Testis (tissue), 3 donors: Measurements from ENCODE around the gene VAMP4. TPM values are rescaled to one million over a fixed set of nuclear protein-coding genes. Genes with fewer than 3 reads are reported as not detected.

Source experiments
- DNase-seq: peaks from one replicate; pipeline ENCODE4 v3.0.0-alpha.2; 2019
- H3K27ac ChIP-seq, 2 donors: fragments of 200-600 bp; sonication (generic); one replicate each; pipeline ENCODE4 v1.5.1; 2019
- H3K27me3 ChIP-seq: fragments of 200-600 bp; sonication (generic); one replicate; pipeline ENCODE4 v1.5.1; 2019
- H3K36me3 ChIP-seq: fragments of 200-600 bp; sonication (generic); one replicate; pipeline ENCODE4 v1.5.1; 2017; ENCODE audit warnings: low read depth; ENCODE audit errors: missing control alignments
- H3K4me1 ChIP-seq: fragments of 200-600 bp; sonication (generic); one replicate; pipeline ENCODE4 v1.5.1; 2019
- H3K4me3 ChIP-seq, 2 donors: fragments of 200-600 bp; sonication (generic); one replicate each; pipeline ENCODE4 v1.5.1; 2017 to 2019
- H3K9me3 ChIP-seq: fragments of 200-600 bp; sonication (generic); one replicate; pipeline ENCODE4 v1.5.1; 2017
- POLR2A ChIP-seq: fragments of 450-650 bp; IDR thresholded peaks from one replicate; pipeline ENCODE4 v1.6.1; 2017; ENCODE audit warnings: antibody characterized with exemption, mild to moderate bottlenecking, moderate library complexity
- WGBS, 2 donors: methylation state at CpG; one replicate each; pipeline ENCODE4 v1.1.5; 2018; 5-methylcytosine and 5-hydroxymethylcytosine counted together
- intact Hi-C: fragments of 100-400 bp; cut with DNase I; formaldehyde crosslinking; loops from one replicate; pipeline ENCODE4 v1.15.1; 2023; ENCODE audit warnings: low total_unique reads
- polyA plus RNA-seq: library from polyadenylated mRNA; stranded (reverse); fragments of 350-450 nt; fragmentation: Illumina TruSeq; extraction: RNeasy Lipid Tissue Mini Kit (QIAGEN cat#74804); gene quantifications from one replicate; pipeline ENCODE4 v1.2.3, GENCODE V29; 2014; ENCODE audit warnings: low read depth, low replicate concordance; ENCODE audit not compliant: insufficient read depth
- total RNA-seq, 2 donors: library from RNA; depleted of rRNA; stranded (reverse); fragments of >200 nt; gene quantifications; one replicate each; pipeline ENCODE4 v1.2.3, GENCODE V29; 2016
- TF ChIP-seq, protein P1 (sequence below), 3 experiments: fragments of 450-650 bp in 2 of 3; fragments of 200-600 bp in 1 of 3; sonication (generic) in 1 of 3; IDR thresholded peaks; one replicate each; pipeline ENCODE4 v1.5.1; 2016 to 2019; ENCODE audit warnings: antibody characterized with exemption in 3 of 3, mild to moderate bottlenecking in 2 of 3, moderate library complexity in 1 of 3

Gene VAMP4
- total and polyA plus RNA-seq, 3 donors from 2014 or later: 22.6 to 28.6 (median 23.7) TPM

DNA sequence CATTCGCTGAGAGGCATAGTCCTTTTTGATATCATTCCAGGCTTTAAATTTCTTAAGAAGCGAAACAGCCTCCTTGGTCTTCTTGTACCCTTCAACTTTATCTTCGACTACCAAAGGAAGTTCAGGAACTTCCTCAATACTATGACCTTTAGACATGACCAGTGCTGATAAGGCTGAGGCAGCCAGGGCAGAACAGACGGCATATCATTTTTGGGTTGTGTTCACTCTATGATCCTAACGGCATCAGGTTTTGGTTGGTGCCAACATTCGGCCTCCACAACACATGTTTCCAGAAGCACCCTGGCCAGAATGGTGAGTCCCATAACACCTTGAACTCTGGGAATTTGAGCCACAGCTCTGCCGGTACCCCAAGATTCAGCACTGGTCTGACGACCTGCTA, 58.0 kb downstream of the VAMP4 start:
- Histone ChIP-seq H3K4me1 (no peaks in the 10 kb centered on the region), H3K36me3 (no peaks in the 10 kb centered on the region), H3K27me3 (no peaks in the 10 kb centered on the region), H3K9me3 (no peaks in the 10 kb centered on the region), H3K4me3 (no peak overlapping the region), H3K27ac (no peak overlapping the region)
- 86 to 89% methylated on average over 8 of the region's 8 CpGs for WGBS, 2 donors
- DNase-seq: no peak
- intact Hi-C loops: no loop called here
- TF ChIP-seq, protein P1, sequence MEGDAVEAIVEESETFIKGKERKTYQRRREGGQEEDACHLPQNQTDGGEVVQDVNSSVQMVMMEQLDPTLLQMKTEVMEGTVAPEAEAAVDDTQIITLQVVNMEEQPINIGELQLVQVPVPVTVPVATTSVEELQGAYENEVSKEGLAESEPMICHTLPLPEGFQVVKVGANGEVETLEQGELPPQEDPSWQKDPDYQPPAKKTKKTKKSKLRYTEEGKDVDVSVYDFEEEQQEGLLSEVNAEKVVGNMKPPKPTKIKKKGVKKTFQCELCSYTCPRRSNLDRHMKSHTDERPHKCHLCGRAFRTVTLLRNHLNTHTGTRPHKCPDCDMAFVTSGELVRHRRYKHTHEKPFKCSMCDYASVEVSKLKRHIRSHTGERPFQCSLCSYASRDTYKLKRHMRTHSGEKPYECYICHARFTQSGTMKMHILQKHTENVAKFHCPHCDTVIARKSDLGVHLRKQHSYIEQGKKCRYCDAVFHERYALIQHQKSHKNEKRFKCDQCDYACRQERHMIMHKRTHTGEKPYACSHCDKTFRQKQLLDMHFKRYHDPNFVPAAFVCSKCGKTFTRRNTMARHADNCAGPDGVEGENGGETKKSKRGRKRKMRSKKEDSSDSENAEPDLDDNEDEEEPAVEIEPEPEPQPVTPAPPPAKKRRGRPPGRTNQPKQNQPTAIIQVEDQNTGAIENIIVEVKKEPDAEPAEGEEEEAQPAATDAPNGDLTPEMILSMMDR (IDR thresholded peaks at IDR 0.05): no peak
- no peak for TF ChIP-seq POLR2A

DNA sequence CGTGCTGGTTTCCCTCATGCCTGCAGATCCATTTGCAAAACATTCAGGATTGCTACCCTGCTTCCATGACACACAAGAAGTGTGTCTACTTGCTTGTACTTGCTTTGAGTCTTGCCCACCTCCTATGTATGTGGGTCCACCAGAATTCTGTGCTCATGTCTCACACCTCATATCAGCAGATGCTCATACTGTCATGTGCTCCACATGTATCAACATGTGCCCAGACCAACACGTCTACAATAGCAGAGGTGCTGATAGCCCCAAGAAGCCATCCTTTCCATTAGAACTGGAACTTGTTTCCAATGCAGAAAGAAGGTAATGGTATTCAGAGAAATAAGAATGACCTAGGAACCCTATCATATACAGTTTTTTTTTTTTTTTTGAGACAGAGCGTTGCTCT, 61.5 kb downstream of the VAMP4 start:
- Histone ChIP-seq H3K36me3 (no peaks in the 10 kb centered on the region), H3K9me3 (no peaks in the 10 kb centered on the region), H3K27me3 (no peaks in the 10 kb centered on the region), H3K4me3 (no peak overlapping the region), H3K4me1 (no peaks in the 10 kb centered on the region), H3K27ac (no peak overlapping the region)
- intact Hi-C loops: no loop called here
- DNase-seq: no peak
- TF ChIP-seq, protein P1 (IDR thresholded peaks at IDR 0.05): no peak
- TF ChIP-seq POLR2A: no peak
- WGBS, 2 donors: 91 to 93% methylated on average over 3 of the region's 3 CpGs

DNA sequence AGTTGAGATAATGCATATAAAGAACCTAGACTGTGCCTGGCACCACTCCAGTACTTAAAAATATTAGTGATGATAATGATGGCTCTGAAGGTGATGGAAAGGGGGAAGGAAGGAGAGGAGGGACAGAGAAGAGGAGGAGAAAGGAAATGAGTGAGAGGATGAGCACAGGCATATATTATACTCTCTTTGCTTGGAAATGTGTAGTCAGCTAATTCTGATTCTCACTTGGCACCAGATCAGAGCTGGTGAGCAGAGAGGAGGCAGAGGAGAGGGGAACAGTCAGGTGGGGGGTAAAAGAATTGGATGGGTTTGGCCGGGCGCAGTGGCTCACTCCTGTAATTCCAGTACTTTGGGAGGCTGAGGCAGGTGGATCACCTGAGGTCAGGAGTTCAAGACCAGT, 65.0 kb downstream of the VAMP4 start:
- Histone ChIP-seq H3K9me3 (no peaks in the 10 kb centered on the region), H3K27ac (no peak overlapping the region), H3K4me1 (no peaks in the 10 kb centered on the region), H3K36me3 (no peaks in the 10 kb centered on the region), H3K4me3 (no peak overlapping the region), H3K27me3 (no peaks in the 10 kb centered on the region)
- WGBS, 2 donors: 92% methylated on average over 2 of the region's 2 CpGs
- TF ChIP-seq POLR2A: no peak
- TF ChIP-seq, protein P1 (IDR thresholded peaks at IDR 0.05): no peak
- no peak for DNase-seq
- intact Hi-C loops: no loop called here

DNA sequence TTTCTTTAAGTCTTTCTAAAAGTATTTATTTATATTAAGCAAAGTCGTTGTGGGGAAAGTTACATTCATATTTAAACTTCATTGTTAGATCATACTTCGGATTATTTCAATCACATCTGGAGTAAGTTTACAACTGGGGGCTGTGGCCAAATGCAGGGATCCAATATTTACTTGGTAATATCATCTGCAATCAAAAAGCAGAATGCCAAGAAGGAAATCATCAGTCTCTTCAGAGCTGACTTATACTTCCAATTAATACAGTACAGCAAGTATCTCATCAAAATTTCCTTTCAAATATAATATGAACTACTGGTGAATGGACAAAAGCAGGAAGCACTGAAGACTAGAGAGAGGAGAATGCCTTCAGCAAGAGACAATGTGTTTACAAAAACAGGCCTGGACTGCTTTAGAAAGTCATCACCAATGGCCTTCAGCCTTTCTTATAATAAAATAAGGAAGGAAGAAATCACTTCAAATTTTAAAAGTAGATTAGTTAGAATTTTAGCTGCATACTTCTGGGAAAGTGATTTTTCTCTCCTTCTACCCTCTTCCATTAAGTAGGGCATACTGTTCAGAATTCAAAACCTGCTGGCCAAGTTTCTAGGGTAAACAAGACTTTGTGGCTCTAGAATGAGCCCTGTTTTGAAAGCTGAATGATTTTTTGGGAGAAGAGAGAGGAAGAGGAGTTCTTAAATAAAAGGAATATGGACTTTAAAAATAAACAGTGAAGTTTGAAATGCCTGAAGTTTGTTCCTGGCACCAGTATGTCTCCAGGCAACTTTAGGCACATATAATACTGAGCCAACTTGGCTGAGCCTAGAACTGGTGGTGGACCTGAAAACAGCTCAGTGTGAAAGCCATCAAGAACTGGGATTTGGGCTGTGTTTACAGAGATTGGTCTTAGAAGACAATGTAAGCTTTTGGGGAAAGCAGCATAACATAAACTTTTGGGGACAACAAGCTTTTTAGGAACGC, 67.1 kb downstream of the VAMP4 start:
- no peaks in the 10 kb centered on the region for H3K27me3 ChIP-seq
- no peaks in the 10 kb centered on the region for H3K9me3 ChIP-seq
- no peak for TF ChIP-seq POLR2A
- TF ChIP-seq, protein P1 (IDR thresholded peaks at IDR 0.05): no peak
- H3K4me3 ChIP-seq: no peak overlapping the region
- WGBS, 2 donors: 70 to 73% methylated on average over 3 of the region's 3 CpGs
- intact Hi-C loops: no loop called here
- H3K27ac ChIP-seq: peak overlapping the region in 1 of 2 donors; percentile 59
- H3K36me3 ChIP-seq: no peaks in the 10 kb centered on the region
- H3K4me1 ChIP-seq: no peaks in the 10 kb centered on the region
- DNase-seq: no peak
